Right lobe of liver (tissue), 4 donors: Measurements from ENCODE around the gene NHSL2.

Experiments used
- POLR2A ChIP-seq: fragments of 450-650 bp; IDR thresholded peaks from one replicate; pipeline ENCODE4 v1.6.1; 2017; ENCODE audit warnings: antibody characterized with exemption, mild to moderate bottlenecking
- TF ChIP-seq, protein P1 (sequence below), 4 donors: fragments of 200-600 bp in 3 of 4; fragments of 450-650 bp in 1 of 4; IDR thresholded peaks; one replicate each; pipeline versions ENCODE4 v1.5.1 to v1.8.0; 2016 to 2022; ENCODE audit warnings: antibody characterized with exemption in 4 of 4, mild to moderate bottlenecking in 2 of 4
- donor health status: DM: no; HTN: no; CAD: no.
- donor health status: DM: no; HTN: no; CAD: no.
- donor health status: DM: no; HTN: yes; CAD: no.

GRCh38 chrX:72107320-72107719 lies 196.7 kb downstream of the NHSL2 start:
- no peak for TF ChIP-seq POLR2A
- TF ChIP-seq, protein P1, sequence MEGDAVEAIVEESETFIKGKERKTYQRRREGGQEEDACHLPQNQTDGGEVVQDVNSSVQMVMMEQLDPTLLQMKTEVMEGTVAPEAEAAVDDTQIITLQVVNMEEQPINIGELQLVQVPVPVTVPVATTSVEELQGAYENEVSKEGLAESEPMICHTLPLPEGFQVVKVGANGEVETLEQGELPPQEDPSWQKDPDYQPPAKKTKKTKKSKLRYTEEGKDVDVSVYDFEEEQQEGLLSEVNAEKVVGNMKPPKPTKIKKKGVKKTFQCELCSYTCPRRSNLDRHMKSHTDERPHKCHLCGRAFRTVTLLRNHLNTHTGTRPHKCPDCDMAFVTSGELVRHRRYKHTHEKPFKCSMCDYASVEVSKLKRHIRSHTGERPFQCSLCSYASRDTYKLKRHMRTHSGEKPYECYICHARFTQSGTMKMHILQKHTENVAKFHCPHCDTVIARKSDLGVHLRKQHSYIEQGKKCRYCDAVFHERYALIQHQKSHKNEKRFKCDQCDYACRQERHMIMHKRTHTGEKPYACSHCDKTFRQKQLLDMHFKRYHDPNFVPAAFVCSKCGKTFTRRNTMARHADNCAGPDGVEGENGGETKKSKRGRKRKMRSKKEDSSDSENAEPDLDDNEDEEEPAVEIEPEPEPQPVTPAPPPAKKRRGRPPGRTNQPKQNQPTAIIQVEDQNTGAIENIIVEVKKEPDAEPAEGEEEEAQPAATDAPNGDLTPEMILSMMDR (IDR thresholded peaks at IDR 0.05): no peak
